Activated naive CD4-positive, alpha-beta T cell treated with Interleukin-2 at 50 U/mL for 16 hours (primary cell): ENCODE data around the gene CLSTN2.
"Not testable (repeated sequence)": the region's sequence is repeated elsewhere in the genome, so short reads cannot be mapped to it uniquely, and the experiment has no call there.

ENCODE experiments used
- DNase-seq: peaks from one replicate; pipeline ENCODE4 v3.0.0-alpha.2; 2020

The CLSTN2 gene

GRCh38 chr3:140394488-140395133 lies 459.6 kb downstream of the CLSTN2 start:
- no peak for DNase-seq

- DNase-seq = no peak
Measured at GRCh38 chr3:140395134-140396075, 460.4 kb downstream of the CLSTN2 start.

- DNase-seq = no peak
Measured at GRCh38 chr3:140396110-140396509, 461.1 kb downstream of the CLSTN2 start.

- no peak for DNase-seq
Measured at GRCh38 chr3:140397847-140398246, 462.9 kb downstream of the CLSTN2 start.

GRCh38 chr3:140398387-140398786 lies 463.4 kb downstream of the CLSTN2 start:
- no peak for DNase-seq

- DNase-seq = no peak
Measured at GRCh38 chr3:140399871-140400270, 464.9 kb downstream of the CLSTN2 start.

- no peak for DNase-seq
Measured at GRCh38 chr3:140403079-140403478, 468.1 kb downstream of the CLSTN2 start.

- DNase-seq = no peak
Measured at GRCh38 chr3:140403608-140404007, 468.6 kb downstream of the CLSTN2 start.

- no peak for DNase-seq
Measured at GRCh38 chr3:140406655-140407054, 471.7 kb downstream of the CLSTN2 start.

- no peak for DNase-seq
Measured at GRCh38 chr3:140408252-140408651, 473.3 kb downstream of the CLSTN2 start.

GRCh38 chr3:140416666-140417065 lies 481.7 kb downstream of the CLSTN2 start:
- DNase-seq = no peak

- DNase-seq = no peak
Measured at GRCh38 chr3:140420621-140421357, 485.8 kb downstream of the CLSTN2 start.

GRCh38 chr3:140421884-140422283 lies 486.9 kb downstream of the CLSTN2 start:
- DNase-seq = no peak

- DNase-seq = no peak
Measured at GRCh38 chr3:140423146-140423545, 488.2 kb downstream of the CLSTN2 start.

GRCh38 chr3:140423574-140423973 lies 488.6 kb downstream of the CLSTN2 start:
- not testable (repeated sequence) for DNase-seq

- no peak for DNase-seq
Measured at GRCh38 chr3:140424211-140424610, 489.2 kb downstream of the CLSTN2 start.

GRCh38 chr3:140424726-140425125 lies 489.7 kb downstream of the CLSTN2 start:
- DNase-seq = no peak

GRCh38 chr3:140427786-140428185 lies 492.8 kb downstream of the CLSTN2 start:
- no peak for DNase-seq

GRCh38 chr3:140428380-140428779 lies 493.4 kb downstream of the CLSTN2 start:
- DNase-seq = no peak

GRCh38 chr3:140429791-140430190 lies 494.8 kb downstream of the CLSTN2 start:
- no peak for DNase-seq

- no peak for DNase-seq
Measured at GRCh38 chr3:140430494-140430893, 495.5 kb downstream of the CLSTN2 start.

GRCh38 chr3:140432229-140432669 lies 497.3 kb downstream of the CLSTN2 start:
- DNase-seq = no peak

GRCh38 chr3:140433431-140433830 lies 498.4 kb downstream of the CLSTN2 start:
- no peak for DNase-seq
